WTC11 (cell line): ENCODE measurements around the gene ZNF827.

Experiments used
- ATF1 ChIP-seq: sonication (generic); formaldehyde crosslinking; IDR thresholded peaks from 2 replicates; pipeline ENCODE4 v1.8.1; 2023; ENCODE audit warnings: mild to moderate bottlenecking, moderate library complexity, missing genetic modification reagents
- ATF2 ChIP-seq: sonication (generic); formaldehyde crosslinking; IDR thresholded peaks from 2 replicates; pipeline ENCODE4 v1.8.1; 2022; ENCODE audit warnings: low read depth, missing genetic modification reagents, borderline replicate concordance
- CREM ChIP-seq: sonication (generic); formaldehyde crosslinking; IDR thresholded peaks from 2 replicates; pipeline ENCODE4 v1.8.1; 2022; ENCODE audit warnings: mild to moderate bottlenecking, missing genetic modification reagents, moderate library complexity
- CTCF ChIP-seq: fragments of 200-600 bp; IDR thresholded peaks from 2 replicates; pipeline ENCODE4 v1.8.0; 2022; ENCODE audit warnings: antibody characterized with exemption
- E2F4 ChIP-seq: sonication (generic); formaldehyde crosslinking; IDR thresholded peaks from 2 replicates; pipeline ENCODE4 v1.8.1; 2022; ENCODE audit warnings: low read depth, mild to moderate bottlenecking, moderate library complexity, missing genetic modification reagents, borderline replicate concordance
- ELF4 ChIP-seq: sonication (generic); formaldehyde crosslinking; IDR thresholded peaks from 2 replicates; pipeline ENCODE4 v1.8.1; 2022; ENCODE audit warnings: low read depth, mild to moderate bottlenecking, moderate library complexity, missing genetic modification reagents
- EMX1 ChIP-seq: fragments of 250-450 bp; sonication (Bioruptor Pico); IDR thresholded peaks from 2 replicates; pipeline ENCODE4 v1.8.0; 2021; ENCODE audit warnings: mild to moderate bottlenecking
- MAX ChIP-seq: sonication (generic); formaldehyde crosslinking; IDR thresholded peaks from 2 replicates; pipeline ENCODE4 v1.8.0; 2022; ENCODE audit warnings: mild to moderate bottlenecking, missing genetic modification reagents
- MLX ChIP-seq: sonication (generic); formaldehyde crosslinking; IDR thresholded peaks from 2 replicates; pipeline ENCODE4 v1.8.1; 2023; ENCODE audit warnings: mild to moderate bottlenecking, missing genetic modification reagents, moderate library complexity
- SP1 ChIP-seq: sonication (generic); formaldehyde crosslinking; conservative IDR thresholded peaks from 2 replicates; pipeline ENCODE4 v1.8.1; 2022; ENCODE audit warnings: missing genetic modification reagents
- STAT6 ChIP-seq: sonication (generic); formaldehyde crosslinking; conservative IDR thresholded peaks from 2 replicates; pipeline ENCODE4 v1.8.1; 2023; ENCODE audit warnings: mild to moderate bottlenecking, low read depth, missing genetic modification reagents, moderate library complexity
- TP53 ChIP-seq: sonication (generic); formaldehyde crosslinking; IDR thresholded peaks from 2 replicates; pipeline ENCODE4 v1.8.1; 2023; ENCODE audit warnings: mild to moderate bottlenecking, missing genetic modification reagents
- USF2 ChIP-seq: sonication (generic); formaldehyde crosslinking; IDR thresholded peaks from 2 replicates; pipeline ENCODE4 v1.8.1; 2023; ENCODE audit warnings: mild to moderate bottlenecking, missing genetic modification reagents, moderate library complexity

- TF ChIP-seq TP53 (CRISPR knock-in tag): no peak
- no peak for TF ChIP-seq ATF1 (CRISPR knock-in tag)
- no peak for TF ChIP-seq SP1 (CRISPR knock-in tag)
- TF ChIP-seq ELF4: no peak
- TF ChIP-seq E2F4 (CRISPR knock-in tag): no peak
- TF ChIP-seq EMX1: no peak
- no peak for TF ChIP-seq MAX
- no peak for TF ChIP-seq STAT6 (CRISPR knock-in tag)
- no peak for TF ChIP-seq ATF2 (CRISPR knock-in tag)
- no peak for TF ChIP-seq CTCF
- TF ChIP-seq MLX: no peak
- no peak for TF ChIP-seq CREM (CRISPR knock-in tag)
- no peak for TF ChIP-seq USF2 (CRISPR knock-in tag)
These were observed 45.9 kb upstream of the ZNF827 start for GRCh38 chr4:145984563-145984962.
